Measurements from ENCODE around the gene LSM7. TPM values are rescaled to one million over a fixed set of nuclear protein-coding genes. Genes with fewer than 3 reads are reported as not detected.
A peak's percentile ranks its signal among the peaks of the same experiment; 100 is the strongest.

The LSM7 gene
- polyA plus RNA-seq, 3 donors from 2014 or later: 163 to 285 (median 170) TPM

DNA sequence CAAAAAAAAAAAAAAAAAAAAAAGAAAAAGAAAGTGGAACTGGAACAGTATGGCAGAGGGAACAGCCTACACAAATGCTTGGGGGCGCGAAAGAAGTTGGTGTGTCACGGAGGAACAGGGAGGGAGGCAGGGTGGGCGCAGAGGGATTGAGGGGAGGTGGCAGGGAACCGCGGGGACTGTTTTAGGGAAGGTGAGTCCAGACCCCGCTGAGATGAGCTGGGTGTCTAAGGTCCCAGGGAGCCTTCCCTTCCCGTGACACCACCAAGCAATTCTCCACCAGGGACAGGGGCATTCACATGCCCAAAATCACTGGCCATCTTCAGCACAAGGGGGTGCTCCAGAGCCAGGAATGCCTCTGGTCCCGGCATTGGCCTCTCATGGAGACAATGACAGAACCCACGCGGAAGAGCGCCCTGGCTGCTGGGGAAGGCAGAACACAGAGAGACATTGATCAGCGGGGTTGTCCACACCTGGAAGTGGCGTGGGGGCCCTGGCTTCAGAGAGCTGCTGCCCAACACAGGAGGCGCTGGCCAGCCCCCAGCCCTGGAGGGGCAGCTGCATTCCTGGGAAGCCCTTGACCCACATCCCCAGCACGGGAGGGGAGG, 53.4 kb downstream of the LSM7 start:
- peak; percentile 43 to 63 (median 59) for DNase-seq
- Mint-ChIP-seq H3K9me3 (no peaks in the 10 kb centered on the region), H3K4me3 (peak overlapping the region; percentile 15 to 45 (median 42)), H3K27me3 (ENCODE audit: low read depth in 3 of 3) (peaks cover 41 to 44% (median 41%) of the 10 kb centered on the region in 3 donors), H3K27ac (peak overlapping the region; percentile 51 to 85 (median 68)), H3K4me1 (peaks cover 33 to 35% of the 10 kb centered on the region in 2 donors), H3K36me3 (peaks cover 4 to 12% (median 12%) of the 10 kb centered on the region in 3 donors)

DNA sequence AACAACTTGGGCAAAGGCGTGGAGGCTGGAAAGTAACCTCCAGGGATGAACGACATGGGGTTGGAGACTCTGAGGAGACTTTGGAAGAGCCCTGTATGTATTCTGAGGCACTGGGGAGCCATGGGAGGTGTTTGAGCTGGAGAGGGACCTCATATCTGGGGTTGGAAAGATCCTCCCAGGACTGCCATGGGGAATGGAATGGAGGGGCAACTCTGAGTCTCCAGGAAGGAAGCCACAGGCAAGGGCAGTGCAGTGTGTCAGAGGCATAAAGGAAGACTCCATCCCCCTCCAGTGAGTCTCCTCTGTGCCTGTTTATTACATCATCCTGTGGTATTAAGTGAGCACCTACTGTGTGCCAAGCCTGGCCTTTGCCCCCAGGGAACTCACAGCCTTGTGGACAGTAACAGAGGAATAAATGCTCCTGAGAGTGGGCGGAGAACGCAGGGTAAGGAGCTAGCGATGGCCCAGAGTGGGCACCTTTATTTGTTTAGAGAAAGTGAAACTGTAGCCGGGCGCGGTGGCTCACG, 54.1 kb downstream of the LSM7 start:
- peak overlapping the region; percentile 81 to 89 (median 88) for H3K27ac Mint-ChIP-seq
- H3K27me3 Mint-ChIP-seq (ENCODE audit: low read depth in 3 of 3): peaks cover 43 to 51% (median 44%) of the 10 kb centered on the region in 3 donors
- no peak for DNase-seq
- H3K4me1 Mint-ChIP-seq: peaks cover 33 to 34% of the 10 kb centered on the region in 2 donors
- H3K9me3 Mint-ChIP-seq: no peaks in the 10 kb centered on the region
- peak overlapping the region; percentile 66 to 77 (median 67) for H3K4me3 Mint-ChIP-seq
- peaks cover 4 to 12% (median 12%) of the 10 kb centered on the region in 3 donors for H3K36me3 Mint-ChIP-seq

DNA sequence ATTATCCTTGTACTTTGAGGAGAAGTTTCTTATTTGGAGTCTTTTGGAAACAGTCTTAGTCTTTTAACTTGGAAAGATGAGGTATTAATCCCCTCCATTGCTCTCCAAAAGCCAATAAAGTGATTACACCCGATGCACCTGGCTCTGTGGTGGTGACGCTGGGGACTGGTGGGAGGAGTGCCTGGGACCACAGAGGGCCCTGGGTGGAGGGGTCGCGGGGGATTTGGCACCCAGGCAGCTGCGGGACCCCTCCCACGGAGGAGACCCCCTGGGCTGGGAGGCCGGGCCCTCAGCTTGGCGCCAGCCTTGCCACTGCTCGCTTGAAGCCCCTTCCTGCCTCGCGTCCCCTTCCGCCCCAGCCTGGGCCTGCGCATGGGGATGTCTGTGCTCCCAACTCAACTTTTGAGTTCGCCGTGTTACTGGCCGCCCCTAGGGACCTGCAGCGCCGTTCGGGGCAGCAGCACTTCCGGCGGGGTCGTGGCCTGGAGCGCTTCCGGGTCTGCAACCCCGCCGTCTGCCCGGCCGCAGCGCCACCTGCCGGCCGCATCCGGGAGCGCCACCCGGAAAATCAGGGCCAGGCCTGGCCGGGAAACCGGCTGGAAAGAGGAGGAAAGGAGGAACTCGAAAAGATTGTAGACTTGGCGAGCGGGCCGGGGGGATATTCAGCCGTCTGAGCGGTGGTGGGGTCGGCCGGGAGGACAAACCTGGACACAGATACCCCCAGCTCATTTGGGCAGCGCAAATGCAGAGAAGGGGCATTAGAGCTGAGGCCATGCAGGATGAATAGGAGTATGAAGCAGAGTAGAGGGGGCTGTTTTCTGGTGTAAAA, 54.8 kb downstream of the LSM7 start:
- no peaks in the 10 kb centered on the region for H3K9me3 Mint-ChIP-seq
- H3K27ac Mint-ChIP-seq: peak overlapping the region; percentile 81 to 89 (median 88)
- peak; percentile 80 to 87 (median 83) for DNase-seq
- peaks cover 4 to 12% (median 12%) of the 10 kb centered on the region in 3 donors for H3K36me3 Mint-ChIP-seq
- peaks cover 40 to 52% (median 45%) of the 10 kb centered on the region in 3 donors for H3K27me3 Mint-ChIP-seq (ENCODE audit: low read depth in 3 of 3)
- H3K4me3 Mint-ChIP-seq: peak overlapping the region; percentile 66 to 77 (median 67)
- peaks cover 35 to 36% of the 10 kb centered on the region in 2 donors for H3K4me1 Mint-ChIP-seq

Other genes with a start within 250 kb of the LSM7 start
- gene MOB3A, start 232.3 kb downstream of the LSM7 start, polyA plus RNA-seq: 100 to 1,000 TPM in 1 of 3 donors, 10 to 100 TPM in 2; 39.4 to 160 (median 42.2) TPM
- under 1 TPM in 1 of 3 donors, not detected in 2; 0.42 TPM for gene IZUMO4, start 231.7 kb downstream of the LSM7 start, polyA plus RNA-seq
- 10 to 100 TPM; 11.7 to 44.5 (median 17.9) TPM for gene AP3D1, start 177.0 kb downstream of the LSM7 start, polyA plus RNA-seq
- 1 to 10 TPM in 1 of 3 donors, under 1 TPM in 2; 0.25 to 1.7 (median 0.31) TPM for gene DOT1L, start 164.7 kb downstream of the LSM7 start, polyA plus RNA-seq
- 100 to 1,000 TPM; 115 to 148 (median 117) TPM for gene PLEKHJ1, start 92.3 kb downstream of the LSM7 start, polyA plus RNA-seq
- 10 to 100 TPM in 2 of 3 donors, 1 to 10 TPM in 1; 6.2 to 40.9 (median 11.1) TPM for gene SF3A2, start 91.8 kb downstream of the LSM7 start, polyA plus RNA-seq
- gene AMH, start 79.3 kb downstream of the LSM7 start, polyA plus RNA-seq: not detected
- under 1 TPM in 1 of 3 donors, not detected in 2; 0.94 TPM for gene JSRP1, start 72.2 kb downstream of the LSM7 start, polyA plus RNA-seq
- 10 to 100 TPM in 1 of 3 donors, 1 to 10 TPM in 1, under 1 TPM in 1; 0.96 to 10.8 (median 2.5) TPM for gene PEAK3, start 46.4 kb downstream of the LSM7 start, polyA plus RNA-seq
- 10 to 100 TPM in 1 of 3 donors, 1 to 10 TPM in 2; 2.7 to 13.2 (median 2.7) TPM for gene LINGO3, start 20.4 kb downstream of the LSM7 start, polyA plus RNA-seq
- gene SPPL2B, start 98 bp upstream of the LSM7 start, polyA plus RNA-seq: 10 to 100 TPM in 2 of 3 donors, 1 to 10 TPM in 1; 6.9 to 16.4 (median 12.5) TPM
- not detected for gene TMPRSS9, start 31.7 kb upstream of the LSM7 start, polyA plus RNA-seq
- gene TIMM13, start 99.0 kb upstream of the LSM7 start, polyA plus RNA-seq: 10 to 100 TPM; 74.3 to 99.6 (median 84.9) TPM
- gene LMNB2, start 128.4 kb upstream of the LSM7 start, polyA plus RNA-seq: 1 to 10 TPM; 4.6 to 8.4 (median 5.0) TPM
- gene GADD45B, start 147.5 kb upstream of the LSM7 start, polyA plus RNA-seq: 100 to 1,000 TPM in 1 of 3 donors, 10 to 100 TPM in 2; 68.0 to 105 (median 72.9) TPM

Data from immature natural killer cell (primary cell).